ENCODE measurements around the gene STXBP3.

DNA sequence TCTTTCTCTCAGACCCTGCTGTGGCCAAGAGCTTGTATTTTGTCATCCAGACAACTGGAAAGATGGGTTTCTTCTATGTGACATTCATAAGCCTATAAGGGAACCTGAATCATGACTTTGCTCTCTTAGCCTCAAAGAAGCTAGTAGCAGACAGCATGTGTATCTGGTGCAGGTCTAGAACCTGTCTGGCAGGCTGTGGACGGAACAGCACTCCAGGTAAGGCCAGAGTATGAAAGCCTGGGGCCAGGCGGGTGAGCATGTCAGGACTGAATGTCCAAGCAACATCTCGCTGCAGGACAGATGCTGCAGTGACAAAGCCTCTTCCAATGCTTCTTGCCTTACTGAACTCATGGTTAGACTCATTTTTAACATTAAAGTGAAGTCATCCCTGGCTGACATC, 77.6 kb downstream of the STXBP3 start:
- TF ChIP-seq, protein P1, sequence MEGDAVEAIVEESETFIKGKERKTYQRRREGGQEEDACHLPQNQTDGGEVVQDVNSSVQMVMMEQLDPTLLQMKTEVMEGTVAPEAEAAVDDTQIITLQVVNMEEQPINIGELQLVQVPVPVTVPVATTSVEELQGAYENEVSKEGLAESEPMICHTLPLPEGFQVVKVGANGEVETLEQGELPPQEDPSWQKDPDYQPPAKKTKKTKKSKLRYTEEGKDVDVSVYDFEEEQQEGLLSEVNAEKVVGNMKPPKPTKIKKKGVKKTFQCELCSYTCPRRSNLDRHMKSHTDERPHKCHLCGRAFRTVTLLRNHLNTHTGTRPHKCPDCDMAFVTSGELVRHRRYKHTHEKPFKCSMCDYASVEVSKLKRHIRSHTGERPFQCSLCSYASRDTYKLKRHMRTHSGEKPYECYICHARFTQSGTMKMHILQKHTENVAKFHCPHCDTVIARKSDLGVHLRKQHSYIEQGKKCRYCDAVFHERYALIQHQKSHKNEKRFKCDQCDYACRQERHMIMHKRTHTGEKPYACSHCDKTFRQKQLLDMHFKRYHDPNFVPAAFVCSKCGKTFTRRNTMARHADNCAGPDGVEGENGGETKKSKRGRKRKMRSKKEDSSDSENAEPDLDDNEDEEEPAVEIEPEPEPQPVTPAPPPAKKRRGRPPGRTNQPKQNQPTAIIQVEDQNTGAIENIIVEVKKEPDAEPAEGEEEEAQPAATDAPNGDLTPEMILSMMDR (conservative IDR thresholded peaks at IDR 0.05; ENCODE audit: low read depth, low read length) = no peak
- no peak for TF ChIP-seq EZH2 (IDR thresholded peaks at IDR 0.05; ENCODE audit: borderline replicate concordance, low read depth, low read length, poor library complexity, severe bottlenecking)

All from A673 (cell line).